Activated CD8-positive, alpha-beta T cell treated with anti-CD3 and anti-CD28 coated beads for 36 hours (primary cell): ENCODE measurements around the gene APOE. TPM values are rescaled to one million over a fixed set of nuclear protein-coding genes. Genes with fewer than 3 reads are reported as not detected.
"Not testable (repeated sequence)": the region's sequence is repeated elsewhere in the genome, so short reads cannot be mapped to it uniquely, and the experiment has no call there.

Source experiments
- ATAC-seq: fragments of 200-7000 bp; cut with Tn5 transposase; one replicate; pipeline ENCODE4 v1.10.0; 2021; ENCODE audit warnings: mild to moderate bottlenecking, moderate library complexity
- CTCF ChIA-PET: fragments of 350-600 bp; sonication (Branson Sonifier 250); formaldehyde crosslinking; loops from one replicate; lab custom pipeline; 2021; ENCODE audit warnings: antibody characterized with exemption; lab: Charles Lee
- POLR2A ChIA-PET: fragments of 350-600 bp; sonication (Branson Sonifier 250); formaldehyde crosslinking; loops from one replicate; lab custom pipeline; 2021; ENCODE audit warnings: antibody characterized with exemption; lab: Charles Lee
- DNase-seq: peaks from one replicate; pipeline ENCODE4 v3.0.0-alpha.2; 2020
- H3K27ac Mint-ChIP-seq: one replicate; pipeline ENCODE4 v1.8.0; 2021; ENCODE audit warnings: mild to moderate bottlenecking, mixed read lengths
- H3K27me3 Mint-ChIP-seq: one replicate; pipeline ENCODE4 v1.8.0; 2021; ENCODE audit warnings: mixed read lengths
- H3K36me3 Mint-ChIP-seq: one replicate; pipeline ENCODE4 v1.8.0; 2021; ENCODE audit warnings: low read depth, mixed read lengths
- H3K4me1 Mint-ChIP-seq: one replicate; pipeline ENCODE4 v1.8.0; 2021; ENCODE audit warnings: low read depth, mixed read lengths
- H3K4me3 Mint-ChIP-seq: one replicate; pipeline ENCODE4 v1.8.0; 2021; ENCODE audit warnings: mild to moderate bottlenecking, moderate library complexity, mixed read lengths
- H3K9me3 Mint-ChIP-seq: one replicate; pipeline ENCODE4 v1.8.0; 2021; ENCODE audit warnings: mixed read lengths
- intact Hi-C: fragments of 100-400 bp; cut with micrococcal nuclease; formaldehyde crosslinking; loops from one replicate; pipeline ENCODE4 v1.10.0; 2022
- total RNA-seq, 2 experiments: library from RNA; stranded (reverse); gene quantifications; one replicate each; pipeline ENCODE4 v1.2.3, GENCODE V29; 2021
- TF ChIP-seq, protein P1 (sequence below): fragments of 200-600 bp; IDR thresholded peaks from one replicate; pipeline ENCODE4 v1.8.0; 2022; ENCODE audit warnings: antibody characterized with exemption, mild to moderate bottlenecking

The APOE gene
- total RNA-seq, result 1 to 10 TPM in 1 of 2 experiments, under 1 TPM in 1; 0.87 to 1.2 TPM

DNA sequence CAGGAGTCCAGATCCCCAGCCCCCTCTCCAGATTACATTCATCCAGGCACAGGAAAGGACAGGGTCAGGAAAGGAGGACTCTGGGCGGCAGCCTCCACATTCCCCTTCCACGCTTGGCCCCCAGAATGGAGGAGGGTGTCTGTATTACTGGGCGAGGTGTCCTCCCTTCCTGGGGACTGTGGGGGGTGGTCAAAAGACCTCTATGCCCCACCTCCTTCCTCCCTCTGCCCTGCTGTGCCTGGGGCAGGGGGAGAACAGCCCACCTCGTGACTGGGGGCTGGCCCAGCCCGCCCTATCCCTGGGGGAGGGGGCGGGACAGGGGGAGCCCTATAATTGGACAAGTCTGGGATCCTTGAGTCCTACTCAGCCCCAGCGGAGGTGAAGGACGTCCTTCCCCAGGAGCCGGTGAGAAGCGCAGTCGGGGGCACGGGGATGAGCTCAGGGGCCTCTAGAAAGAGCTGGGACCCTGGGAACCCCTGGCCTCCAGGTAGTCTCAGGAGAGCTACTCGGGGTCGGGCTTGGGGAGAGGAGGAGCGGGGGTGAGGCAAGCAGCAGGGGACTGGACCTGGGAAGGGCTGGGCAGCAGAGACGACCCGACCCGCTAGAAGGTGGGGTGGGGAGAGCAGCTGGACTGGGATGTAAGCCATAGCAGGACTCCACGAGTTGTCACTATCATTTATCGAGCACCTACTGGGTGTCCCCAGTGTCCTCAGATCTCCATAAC lies at the start of gene APOE:
APOE (plus strand) TSS at position 360 of the 724 bp plus-strand sequence. CDS start 829 bp downstream, outside the sequence.
- no peaks in the 10 kb centered on the region for H3K9me3 Mint-ChIP-seq
- no peak for ATAC-seq
- peaks cover 14% of the 10 kb centered on the region for H3K36me3 Mint-ChIP-seq
- H3K27ac Mint-ChIP-seq, result no peak within 1 kb of the TSS
- H3K27me3 Mint-ChIP-seq, result peaks cover 19% of the 10 kb centered on the region
- TF ChIP-seq, protein P1, sequence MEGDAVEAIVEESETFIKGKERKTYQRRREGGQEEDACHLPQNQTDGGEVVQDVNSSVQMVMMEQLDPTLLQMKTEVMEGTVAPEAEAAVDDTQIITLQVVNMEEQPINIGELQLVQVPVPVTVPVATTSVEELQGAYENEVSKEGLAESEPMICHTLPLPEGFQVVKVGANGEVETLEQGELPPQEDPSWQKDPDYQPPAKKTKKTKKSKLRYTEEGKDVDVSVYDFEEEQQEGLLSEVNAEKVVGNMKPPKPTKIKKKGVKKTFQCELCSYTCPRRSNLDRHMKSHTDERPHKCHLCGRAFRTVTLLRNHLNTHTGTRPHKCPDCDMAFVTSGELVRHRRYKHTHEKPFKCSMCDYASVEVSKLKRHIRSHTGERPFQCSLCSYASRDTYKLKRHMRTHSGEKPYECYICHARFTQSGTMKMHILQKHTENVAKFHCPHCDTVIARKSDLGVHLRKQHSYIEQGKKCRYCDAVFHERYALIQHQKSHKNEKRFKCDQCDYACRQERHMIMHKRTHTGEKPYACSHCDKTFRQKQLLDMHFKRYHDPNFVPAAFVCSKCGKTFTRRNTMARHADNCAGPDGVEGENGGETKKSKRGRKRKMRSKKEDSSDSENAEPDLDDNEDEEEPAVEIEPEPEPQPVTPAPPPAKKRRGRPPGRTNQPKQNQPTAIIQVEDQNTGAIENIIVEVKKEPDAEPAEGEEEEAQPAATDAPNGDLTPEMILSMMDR, result no peak
- POLR2A ChIA-PET, result interaction anchor here (0.6 to 4.1 kb wide), 6 partner anchors 9 to 109 kb away, joined by 3 to 27 read pairs (median 4); partner anchors contain the start of gene TOMM40
- intact Hi-C loops, result no loop called here
- CTCF ChIA-PET, result interaction anchor here (0.8 to 6.0 kb wide), 4 partner anchors 11 to 154 kb away, joined by 3 to 46 read pairs (median 4); no protein-coding TSS in a partner anchor
- peaks cover 10% of the 10 kb centered on the region for H3K4me1 Mint-ChIP-seq
- H3K4me3 Mint-ChIP-seq, result no peak within 1 kb of the TSS
- no peak for DNase-seq

GRCh38 chr19:44856421-44857083 lies 49.0 kb upstream of the APOE start:
- no peaks in the 10 kb centered on the region for H3K4me1 Mint-ChIP-seq
- H3K9me3 Mint-ChIP-seq, result no peaks in the 10 kb centered on the region
- no peaks in the 10 kb centered on the region for H3K36me3 Mint-ChIP-seq
- H3K4me3 Mint-ChIP-seq, result no peak overlapping the region
- intact Hi-C loops, result no loop called here
- no peak overlapping the region for H3K27ac Mint-ChIP-seq
- ChIA-PET POLR2A (no interaction called here), CTCF (interaction anchor here (0.8 to 1.1 kb wide), 2 partner anchors 11 to 72 kb away, joined by 3 to 4 read pairs; partner anchors contain the start of gene NECTIN2)
- H3K27me3 Mint-ChIP-seq, result no peaks in the 10 kb centered on the region
- ATAC-seq (no peak), DNase-seq (no peak)
- TF ChIP-seq, protein P1, result no peak

- ChIA-PET POLR2A (no interaction called here), CTCF (interaction anchor here (1.0 to 1.2 kb wide), 3 partner anchors 15 to 73 kb away, joined by 3 to 4 read pairs (median 3); no protein-coding TSS in a partner anchor)
- Mint-ChIP-seq H3K27me3 (no peaks in the 10 kb centered on the region), H3K4me3 (no peak overlapping the region), H3K36me3 (no peaks in the 10 kb centered on the region), H3K9me3 (no peaks in the 10 kb centered on the region), H3K4me1 (no peaks in the 10 kb centered on the region), H3K27ac (no peak overlapping the region)
- intact Hi-C loops, result no loop called here
- ATAC-seq (no peak), DNase-seq (no peak)
- TF ChIP-seq, protein P1, result no peak
These were observed 47.8 kb upstream of the APOE start for GRCh38 chr19:44857837-44858236.

DNA sequence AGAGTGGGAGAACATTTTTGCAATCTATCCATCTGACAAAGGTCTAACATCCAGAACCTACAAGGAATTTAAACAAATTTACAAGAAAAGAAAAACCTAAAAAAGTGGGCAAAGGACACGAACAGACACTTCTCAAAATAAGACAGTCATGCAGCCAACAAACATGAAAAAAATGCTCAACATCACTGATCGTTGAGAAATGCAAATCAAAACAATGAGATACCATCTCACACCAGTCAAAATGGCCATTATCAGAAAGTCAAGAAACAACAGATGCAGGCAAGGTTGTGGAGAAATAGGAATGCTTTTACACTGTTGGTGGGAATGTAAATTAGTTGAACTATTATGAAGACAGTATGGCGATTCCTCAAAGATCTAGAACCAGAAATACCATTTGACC lies 44.0 kb upstream of the APOE start:
- DNase-seq, H3K36me3 Mint-ChIP-seq, intact Hi-C loops, H3K27ac Mint-ChIP-seq, H3K9me3 Mint-ChIP-seq, H3K27me3 Mint-ChIP-seq, H3K4me3 Mint-ChIP-seq, ATAC-seq, H3K4me1 Mint-ChIP-seq, CTCF ChIA-PET, POLR2A ChIA-PET: not testable (repeated sequence)

DNA sequence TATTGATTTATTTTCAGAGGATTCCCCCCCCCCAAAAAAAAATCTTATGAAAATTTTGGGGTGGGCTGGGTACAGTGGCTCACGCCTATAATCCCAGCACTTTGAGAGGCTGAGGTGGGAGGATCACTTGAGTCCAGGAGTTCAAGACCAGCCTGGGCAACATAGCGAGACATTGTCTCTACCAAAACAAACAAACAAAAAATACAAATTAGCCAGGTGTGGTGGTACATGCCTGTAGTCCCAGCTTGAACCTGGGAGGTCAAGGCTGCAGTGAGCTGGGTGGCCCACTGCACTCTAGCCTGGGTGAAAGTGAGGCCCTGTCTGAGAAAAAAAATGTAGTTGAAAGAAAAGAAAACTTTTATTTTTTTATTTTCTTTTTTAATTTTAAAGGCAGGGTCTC lies 41.6 kb upstream of the APOE start:
- no peaks in the 10 kb centered on the region for H3K9me3 Mint-ChIP-seq
- DNase-seq (no peak), ATAC-seq (no peak)
- H3K36me3 Mint-ChIP-seq, result no peaks in the 10 kb centered on the region
- no peaks in the 10 kb centered on the region for H3K27me3 Mint-ChIP-seq
- intact Hi-C loops, result no loop called here
- no peak overlapping the region for H3K27ac Mint-ChIP-seq
- TF ChIP-seq, protein P1, result no peak
- no peak overlapping the region for H3K4me3 Mint-ChIP-seq
- POLR2A ChIA-PET, result no interaction called here
- CTCF ChIA-PET, result no interaction called here
- no peaks in the 10 kb centered on the region for H3K4me1 Mint-ChIP-seq
